HUDEP-2 (cell line): ENCODE results near the gene MYO9B.

Experiments used
- DNase-seq, 76 experiments: peaks; one replicate each; lab custom pipeline; 2025; ENCODE audit not compliant: unreplicated experiment in 76 of 76; lab: John Stamatoyannopoulos, UW

MYO9B gene

DNA sequence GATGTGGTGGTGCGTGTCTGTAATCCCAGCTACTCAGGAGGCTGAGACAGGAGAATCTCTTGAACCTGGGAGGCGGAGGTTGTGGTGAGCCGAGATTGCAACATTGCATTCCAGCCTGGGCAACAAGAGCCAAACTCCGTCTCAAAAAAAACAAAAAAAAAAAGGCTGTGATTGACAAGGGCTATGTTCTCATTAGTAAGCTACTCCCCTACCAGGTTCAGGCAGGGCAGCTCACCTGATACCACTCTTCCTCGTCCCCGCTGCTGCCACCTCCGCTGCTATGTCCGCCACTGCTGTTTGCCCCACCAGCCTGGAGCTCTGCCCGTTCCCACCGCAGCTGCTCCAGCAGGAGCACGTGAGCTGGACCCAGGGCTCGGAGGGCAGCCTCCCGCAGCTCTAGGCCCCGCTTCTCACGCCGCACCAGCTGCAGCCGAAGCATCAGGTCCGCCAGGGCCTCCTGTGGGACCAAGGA lies 179.6 kb downstream of the MYO9B start:
- DNase-seq = no peak

DNA sequence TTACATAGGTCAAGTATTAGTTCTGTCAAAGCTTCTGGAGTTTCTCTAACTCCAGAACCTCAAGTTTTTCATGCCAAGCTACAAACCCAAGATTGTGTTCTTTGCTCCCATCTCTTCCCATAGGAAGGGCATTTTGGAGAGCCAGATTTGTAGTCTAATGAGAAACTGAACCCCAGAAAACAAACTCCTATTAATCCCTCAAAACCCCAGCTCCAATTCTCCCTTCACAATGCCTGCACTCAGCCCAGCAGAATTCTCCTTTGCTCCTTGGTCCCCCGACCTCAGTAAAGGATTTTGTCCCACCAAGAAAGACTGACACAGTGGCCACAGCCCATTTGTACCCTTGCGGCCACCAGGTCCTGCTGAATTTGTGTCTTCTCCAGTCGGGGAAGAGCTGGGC lies 180.6 kb downstream of the MYO9B start:
- DNase-seq = no peak

DNA sequence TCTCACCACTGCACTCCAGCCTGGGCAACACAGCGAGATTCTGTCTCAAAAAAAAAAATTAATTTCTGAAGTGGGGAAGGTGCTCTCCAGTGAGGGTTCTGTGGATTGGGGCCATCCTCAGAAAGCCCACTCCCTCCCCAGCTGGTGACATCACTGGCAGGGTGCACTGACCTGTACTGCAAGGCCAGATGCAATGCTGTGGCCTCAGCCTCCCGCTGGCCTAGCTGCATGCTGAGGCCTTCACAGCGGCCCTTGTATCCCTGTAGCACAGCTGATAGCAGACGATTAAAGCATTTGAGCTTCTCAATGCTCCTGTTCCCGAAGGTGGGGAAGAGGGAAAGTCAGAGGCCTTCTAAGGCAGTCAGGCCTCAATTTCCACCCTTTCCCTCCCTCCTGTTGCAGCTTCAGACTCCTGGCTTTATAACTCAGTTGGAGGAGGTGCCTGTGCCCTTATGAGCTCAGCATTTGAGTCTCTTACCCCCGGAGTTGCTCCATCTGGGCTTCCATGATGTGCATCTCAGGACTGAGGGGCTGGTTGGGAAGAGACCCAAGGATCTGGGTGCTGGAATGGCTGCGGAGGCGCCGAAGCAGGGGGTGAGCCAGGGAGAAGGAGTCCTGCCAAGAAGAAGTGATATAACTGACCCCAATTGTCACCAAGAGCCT lies 183.7 kb downstream of the MYO9B start:
- DNase-seq = no peak

- no peak for DNase-seq
Observed at GRCh38 chr19:17259934-17260333, 184.4 kb downstream of the MYO9B start.

GRCh38 chr19:17260842-17261325 lies 185.3 kb downstream of the MYO9B start:
- peak in 75 of 76 experiments; percentile 45 to 94 (median 87) for DNase-seq

- DNase-seq = no peak
Observed at GRCh38 chr19:17262557-17262956, 187.0 kb downstream of the MYO9B start.
